NK-92 treated with Interleukin-12 subunit alpha and Interleukin-12 subunit beta, amount 100 ng/mL, for 24 hours (cell line): ENCODE measurements around the gene TUBB8.
"Not testable (repeated sequence)": the region's sequence is repeated elsewhere in the genome, so short reads cannot be mapped to it uniquely, and the experiment has no call there.

ENCODE experiments used
- DNase-seq: peaks from one replicate; lab custom pipeline; 2025; lab: John Stamatoyannopoulos, UW

The TUBB8 gene

DNA sequence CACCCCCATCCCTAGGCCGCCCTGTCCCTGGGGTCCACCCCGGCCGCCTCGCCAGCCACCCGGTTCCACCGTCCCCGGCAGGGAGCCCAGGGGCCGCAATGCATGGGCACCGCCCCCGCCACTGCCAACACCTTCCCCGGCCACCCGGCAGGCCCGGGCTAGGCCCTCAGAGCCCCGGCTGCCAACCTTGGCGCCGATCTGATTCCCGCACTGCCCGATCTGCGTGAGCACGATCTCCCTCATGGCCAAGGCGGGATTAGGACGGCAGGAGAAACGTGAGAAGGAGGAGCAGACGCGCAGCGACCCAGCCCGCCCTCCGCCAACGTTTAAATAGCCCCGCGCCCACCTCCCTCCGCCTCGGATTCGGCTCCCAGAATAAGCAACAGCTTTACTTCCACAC, at the start of gene TUBB8:
Gene TUBB8, minus strand, starts transcription at position 301 of the 400 bp plus-strand sequence. Its CDS starts 58 bp downstream, at position 243.
- DNase-seq: no peak

DNA sequence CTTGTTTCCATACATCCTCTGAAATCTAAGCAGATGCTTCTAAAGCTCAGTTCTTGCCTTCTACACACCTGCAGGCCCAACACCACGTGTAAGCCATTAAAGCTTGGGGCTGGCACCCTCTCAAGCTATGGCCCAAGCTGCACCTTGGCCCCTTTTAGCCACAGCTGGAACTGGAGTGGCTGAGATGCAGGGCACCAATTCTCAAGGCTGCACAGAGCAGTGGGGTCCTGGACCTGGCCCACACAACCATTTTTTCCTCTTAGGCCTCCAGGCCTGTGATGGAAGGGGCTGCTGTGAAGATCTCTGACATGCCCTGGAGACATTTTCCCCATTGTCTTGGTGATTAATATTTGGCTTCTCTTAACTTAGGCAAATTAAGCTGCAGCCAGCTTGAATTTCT, 47.4 kb upstream of the TUBB8 start:
- DNase-seq: no peak

DNA sequence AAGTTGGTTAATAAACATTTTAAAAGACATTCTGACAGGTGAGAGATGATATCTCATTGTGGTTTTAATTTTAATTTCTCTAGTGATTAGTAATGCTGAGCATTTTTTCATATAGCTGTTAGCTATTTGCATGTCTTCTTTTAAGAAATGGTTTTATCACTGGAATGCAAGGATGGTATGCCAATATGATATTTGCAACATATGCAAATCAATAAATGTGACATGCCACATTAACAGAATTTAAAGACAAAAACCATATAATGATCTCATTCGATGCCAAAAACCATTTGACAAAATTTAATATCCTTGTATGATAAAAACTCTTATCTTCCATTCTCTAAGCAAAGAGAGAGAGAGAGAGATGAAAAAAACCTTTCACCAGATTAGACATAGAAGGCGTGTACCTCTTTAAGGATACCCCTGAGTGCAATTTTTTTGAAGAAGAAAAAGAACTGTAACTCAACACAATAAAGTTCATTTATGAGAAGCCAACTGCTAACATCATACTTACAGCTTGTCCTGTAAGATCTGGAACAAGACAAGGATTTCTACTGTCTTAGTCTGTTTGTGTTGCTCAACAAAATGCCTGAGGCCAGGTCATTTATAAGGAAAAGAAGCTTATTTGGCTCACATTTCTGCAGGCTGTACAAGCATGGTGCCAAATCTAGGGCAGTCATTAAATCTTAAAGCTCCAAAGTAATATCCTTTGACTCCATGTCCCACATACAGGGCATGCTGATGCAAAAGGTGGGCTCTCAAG, 46.4 kb upstream of the TUBB8 start:
- DNase-seq: no peak

DNA sequence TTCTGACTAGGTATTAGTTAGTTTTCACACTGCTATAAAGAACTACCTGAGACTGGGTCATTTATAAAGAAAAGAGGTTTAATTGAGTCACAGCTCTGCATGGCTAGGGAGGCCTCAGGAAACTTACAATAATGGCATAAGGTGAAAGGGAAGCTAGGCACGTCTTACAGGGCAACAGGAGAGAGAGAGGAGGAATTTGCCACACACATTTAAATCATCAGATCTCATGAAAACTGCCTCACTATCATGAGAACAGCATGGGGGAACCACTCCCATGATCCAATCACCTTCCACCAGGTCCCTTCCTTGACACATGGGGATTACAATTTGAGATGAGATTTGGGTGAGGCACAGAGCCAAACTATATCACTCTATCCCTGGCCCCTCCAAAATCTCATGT, 45.5 kb upstream of the TUBB8 start:
- DNase-seq: no peak

DNA sequence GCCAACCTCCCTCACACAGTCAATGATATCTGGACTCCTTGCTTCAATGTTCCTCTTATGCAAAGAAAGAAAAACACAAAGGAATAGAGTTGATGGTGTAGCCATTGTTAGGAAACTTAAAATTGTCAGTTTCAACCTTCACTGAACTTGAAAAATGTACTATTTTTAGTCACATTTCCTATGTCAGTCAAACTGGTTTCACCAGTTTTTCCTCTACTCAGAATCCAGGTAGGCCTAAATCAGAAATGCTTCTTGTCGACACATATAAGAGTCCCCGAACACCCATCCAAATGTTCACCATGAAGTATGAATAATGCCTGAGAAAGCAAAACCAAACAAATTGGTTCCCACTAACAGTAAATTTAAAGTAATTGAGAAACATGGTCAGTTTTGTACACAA, 43.8 kb upstream of the TUBB8 start:
- no peak for DNase-seq

DNA sequence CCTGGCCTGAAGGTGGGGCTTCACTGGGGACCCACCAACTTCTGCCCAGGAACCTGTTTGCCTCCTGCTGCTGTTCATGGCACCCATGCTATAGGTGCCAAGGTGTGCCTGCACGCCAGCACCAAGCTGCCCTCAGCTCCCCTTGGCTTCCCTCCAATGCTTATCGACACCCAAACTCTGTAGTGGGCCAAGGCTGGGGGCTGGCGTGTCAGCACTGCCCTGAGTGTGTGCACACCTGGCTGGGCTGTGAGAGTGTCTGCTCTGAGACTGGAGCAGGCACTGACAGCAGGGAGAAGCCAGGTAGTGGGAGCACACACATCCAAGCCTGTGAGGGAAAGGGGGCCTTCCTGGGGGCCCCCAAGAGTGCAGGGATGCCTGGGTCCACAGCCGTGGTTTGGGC, 43.1 kb upstream of the TUBB8 start:
- no peak for DNase-seq

DNA sequence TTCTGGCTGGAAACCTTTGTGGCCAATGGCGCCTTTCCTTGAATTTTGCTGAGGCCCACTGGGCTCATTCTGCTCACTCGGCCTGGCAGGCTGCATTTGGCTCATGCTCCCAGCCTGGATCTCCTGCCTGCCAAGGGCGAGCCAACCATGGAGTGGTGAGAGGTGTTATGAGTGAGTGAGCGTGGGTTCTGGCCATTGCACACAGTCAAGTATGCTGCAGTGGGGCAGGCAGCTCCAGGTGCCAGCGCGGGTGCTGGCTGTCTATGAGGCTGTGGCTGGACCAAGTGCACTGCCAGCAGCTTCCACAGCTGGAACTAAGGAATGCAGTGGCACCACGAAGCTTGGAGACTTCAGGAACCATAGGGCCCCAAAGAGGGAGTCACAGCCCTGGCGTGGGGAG, 42.2 kb upstream of the TUBB8 start:
- DNase-seq: no peak

DNA sequence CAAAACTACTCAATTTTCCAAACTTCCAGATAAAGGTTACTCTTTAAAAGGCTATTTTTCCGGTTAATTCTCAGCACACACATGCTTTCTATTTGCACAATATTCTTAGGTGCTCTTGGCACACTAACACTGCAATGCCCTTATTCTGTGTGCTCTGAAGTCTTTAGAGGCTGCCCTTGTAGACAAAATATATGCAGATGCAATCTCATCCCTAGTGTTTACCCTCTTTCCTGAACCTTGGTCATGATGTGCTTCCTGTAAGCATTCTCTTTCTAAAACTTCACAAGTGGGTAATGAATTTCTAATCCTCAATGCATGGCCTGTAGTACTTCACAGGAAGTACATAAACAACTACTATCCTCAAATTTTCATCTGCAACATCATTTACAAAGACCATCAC, 41.1 kb upstream of the TUBB8 start:
- DNase-seq: no peak

DNA sequence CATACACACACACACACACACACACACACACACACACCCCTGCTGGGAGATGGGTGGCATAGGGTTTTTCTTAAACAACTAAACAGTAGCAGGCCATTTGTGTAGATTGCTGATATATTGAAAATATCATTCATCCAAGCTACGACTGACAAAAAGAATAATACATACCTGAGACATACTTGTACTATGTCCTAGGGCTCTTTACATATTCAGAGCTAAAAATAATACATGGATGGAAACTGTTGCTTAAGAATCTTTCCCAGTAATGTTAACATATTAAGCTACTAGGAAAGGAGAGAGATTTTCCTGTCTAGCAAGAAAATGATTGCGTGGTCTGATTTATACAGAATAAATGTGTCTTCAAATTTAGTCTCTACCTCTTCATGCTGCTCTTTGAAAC, 40.2 kb upstream of the TUBB8 start:
- no peak for DNase-seq

- DNase-seq: no peak
These were observed 39.2 kb upstream of the TUBB8 start for GRCh38 chr10:88253-88652.

DNA sequence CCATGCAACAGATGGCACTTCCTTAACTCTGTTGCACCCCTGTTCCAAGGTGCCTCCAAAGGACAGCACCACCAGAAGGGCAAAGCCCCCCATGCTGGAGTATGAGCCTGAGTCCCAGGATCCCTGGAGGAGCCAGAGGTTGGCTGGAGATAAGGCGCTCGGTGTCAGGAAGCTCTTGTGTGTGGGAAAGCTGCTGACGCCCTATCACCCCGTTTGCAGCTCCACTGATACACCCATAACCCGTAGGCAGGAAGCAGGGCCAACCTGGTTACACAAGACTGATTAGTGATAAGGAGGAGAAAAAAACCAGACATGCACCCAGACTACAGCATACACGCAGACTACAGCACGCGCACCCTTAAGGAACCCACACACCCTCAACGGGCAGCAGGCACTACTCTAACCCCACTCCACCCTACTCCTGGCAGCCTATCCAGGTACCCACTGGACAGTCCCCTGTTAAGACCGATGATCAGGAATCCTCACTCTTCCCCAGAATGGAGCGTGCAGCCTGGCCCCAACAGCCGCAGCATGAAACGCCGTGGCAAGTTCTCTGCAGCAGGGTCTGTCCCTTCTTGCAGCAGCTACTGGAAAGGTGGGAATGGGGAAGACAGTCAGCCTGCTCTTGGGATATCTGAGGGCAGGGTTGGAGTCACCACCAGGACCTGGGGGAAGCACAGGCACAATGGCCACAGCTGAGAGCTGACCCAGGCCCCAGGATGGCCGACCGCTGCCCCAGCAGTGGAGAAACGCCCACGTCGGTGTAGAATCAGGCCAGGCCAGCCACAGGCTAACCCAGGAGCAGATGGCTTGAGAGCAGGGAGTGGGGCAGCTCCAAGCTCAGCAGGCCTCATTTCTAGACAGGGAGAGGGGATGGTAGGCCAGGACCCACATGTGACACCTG, 38.3 kb upstream of the TUBB8 start:
- no peak for DNase-seq

- DNase-seq: no peak
These were observed 36.9 kb upstream of the TUBB8 start for GRCh38 chr10:86031-86430.

DNA sequence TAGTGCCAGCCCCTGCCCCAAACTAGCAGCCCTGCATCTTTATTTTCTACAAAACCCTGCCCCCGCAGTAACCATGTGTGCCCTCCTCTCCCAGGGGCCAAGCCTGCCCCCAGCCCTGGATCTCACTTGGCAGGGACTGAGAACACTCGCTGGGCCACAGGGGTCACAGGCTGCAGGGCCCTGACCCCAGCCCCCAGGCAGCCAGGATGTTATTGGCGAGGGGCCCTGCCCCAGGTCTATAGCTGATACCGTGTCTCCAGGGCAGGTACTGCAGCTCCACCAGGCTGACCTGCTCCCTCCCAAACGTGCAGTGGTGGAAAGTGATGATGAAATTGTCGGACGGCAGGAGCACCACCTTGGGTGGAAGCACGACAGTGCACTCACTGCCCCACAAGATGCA, 35.9 kb upstream of the TUBB8 start:
- DNase-seq: no peak

- no peak for DNase-seq
These were observed 34.9 kb upstream of the TUBB8 start for GRCh38 chr10:83930-84530.

DNA sequence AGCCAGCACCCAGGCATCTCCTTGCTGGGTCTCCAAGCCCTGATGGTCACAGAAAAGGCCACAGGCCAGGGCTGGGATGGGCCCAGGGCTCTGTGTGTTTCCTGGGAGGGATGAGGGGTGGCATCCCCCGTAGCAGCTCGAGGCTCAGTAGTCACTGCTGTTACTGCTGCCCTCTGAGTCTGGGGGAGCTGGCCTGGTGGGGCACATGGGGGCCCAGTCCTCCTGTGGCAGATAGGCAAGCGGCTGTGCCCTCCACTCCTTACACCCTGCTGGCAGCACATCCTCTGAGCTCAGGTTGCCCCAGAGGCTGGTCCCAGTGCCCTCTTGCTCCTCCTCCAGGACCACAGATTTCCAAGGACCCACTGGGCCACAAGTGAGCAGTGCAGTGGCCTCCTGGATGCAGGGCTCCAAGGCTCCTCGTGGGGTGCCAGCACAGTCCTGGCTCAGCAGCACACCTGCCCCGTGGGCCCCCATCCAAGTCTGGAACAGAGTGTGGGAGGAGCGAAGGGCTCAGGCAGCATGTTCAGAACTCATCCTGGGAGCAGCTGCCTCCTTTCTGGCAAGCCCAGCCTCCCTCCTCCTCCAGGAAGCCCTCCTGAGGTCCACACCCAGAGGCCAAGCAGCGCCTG, 31.5 kb upstream of the TUBB8 start:
- DNase-seq: no peak

- DNase-seq: no peak
These were observed 30.6 kb upstream of the TUBB8 start for GRCh38 chr10:79532-80215.

DNA sequence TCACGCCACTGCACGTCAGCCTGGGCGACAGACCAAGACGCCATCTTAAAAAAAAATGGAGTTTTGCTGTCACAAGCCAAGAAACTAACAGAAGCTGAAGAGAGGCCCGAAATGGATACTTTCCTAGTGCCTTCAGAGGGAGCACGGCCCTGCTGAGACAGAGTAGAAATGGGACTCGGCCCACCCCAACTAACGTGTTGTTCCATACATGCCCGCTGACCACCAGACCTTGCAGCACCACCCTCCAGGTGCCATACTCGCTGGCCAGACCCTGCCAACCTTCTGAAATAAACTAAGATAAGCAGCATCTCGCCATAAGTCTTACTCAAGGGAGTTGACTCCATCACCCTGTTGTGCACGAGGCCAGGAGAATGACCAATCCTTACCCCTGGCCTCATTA, 29.5 kb upstream of the TUBB8 start:
- no peak for DNase-seq

GRCh38 chr10:74266-74621, 25.1 kb upstream of the TUBB8 start:
- DNase-seq: not testable (repeated sequence)

GRCh38 chr10:73543-74265, 24.6 kb upstream of the TUBB8 start:
- DNase-seq: not testable (repeated sequence)

DNA sequence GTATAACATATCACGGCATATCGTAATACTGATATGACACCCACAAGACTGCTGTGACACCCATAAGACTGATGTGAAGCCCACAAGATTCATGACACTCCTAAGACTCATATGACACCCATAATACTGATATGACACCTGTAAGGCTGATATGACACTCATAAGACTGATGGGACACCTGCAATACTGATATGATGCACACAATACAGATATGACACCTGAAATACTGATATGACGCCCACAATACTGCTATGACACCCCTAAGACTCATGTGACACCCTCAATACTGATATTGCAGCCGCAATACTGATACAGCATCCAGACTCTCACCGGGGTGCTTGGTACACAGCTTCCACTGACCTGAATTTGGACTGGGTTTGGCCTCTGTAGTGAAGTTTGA, 19.1 kb upstream of the TUBB8 start:
- not testable (repeated sequence) for DNase-seq

GRCh38 chr10:49926-50325, 830 bp upstream of the TUBB8 start:
- not testable (repeated sequence) for DNase-seq
